ENCODE data around the gene PSMB7.

Gene PSMB7

DNA sequence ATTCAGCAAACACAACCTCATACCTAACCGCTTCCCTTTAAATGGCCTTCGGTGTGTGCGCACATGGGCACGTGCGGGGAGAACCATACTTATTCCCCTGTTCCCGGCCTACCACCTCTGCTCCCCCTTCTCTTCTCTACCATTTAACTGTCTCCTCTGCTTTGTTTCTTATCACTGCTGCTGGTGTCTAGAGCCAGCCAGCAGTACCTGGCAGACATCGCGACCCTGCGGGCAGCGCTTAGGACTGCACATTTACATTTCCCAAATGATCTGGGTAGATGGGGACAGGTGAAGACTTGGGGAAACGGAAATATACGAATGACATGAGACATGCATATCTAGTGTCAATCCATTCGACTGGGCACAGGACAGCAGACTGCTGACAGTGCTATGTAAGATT is 56.6 kb downstream of the PSMB7 start:
- Histone ChIP-seq H3K27ac (ENCODE audit: low read depth in 2 of 2, low read length in 2 of 2) (no peak overlapping the region), H3K9ac (ENCODE audit: low read depth in 1 of 2, low read length in 2 of 2) (no peak overlapping the region), H3K9me3 (ENCODE audit: control insufficient read depth in 2 of 2, low read length in 2 of 2) (no peaks in the 10 kb centered on the region), H3K27me3 (ENCODE audit: control insufficient read depth in 2 of 2, insufficient read depth in 2 of 2, low read length in 2 of 2) (no peaks in the 10 kb centered on the region), H3K4me1 (ENCODE audit: control insufficient read depth in 2 of 2, insufficient read depth in 2 of 2, low read length in 2 of 2) (no peaks in the 10 kb centered on the region), H3K36me3 (ENCODE audit: control insufficient read depth in 2 of 2, insufficient read depth in 2 of 2, low read length in 2 of 2) (peaks cover 26 to 30% of the 10 kb centered on the region in 2 donors), H3K4me3 (ENCODE audit: low read length in 2 of 2) (no peak overlapping the region)

DNA sequence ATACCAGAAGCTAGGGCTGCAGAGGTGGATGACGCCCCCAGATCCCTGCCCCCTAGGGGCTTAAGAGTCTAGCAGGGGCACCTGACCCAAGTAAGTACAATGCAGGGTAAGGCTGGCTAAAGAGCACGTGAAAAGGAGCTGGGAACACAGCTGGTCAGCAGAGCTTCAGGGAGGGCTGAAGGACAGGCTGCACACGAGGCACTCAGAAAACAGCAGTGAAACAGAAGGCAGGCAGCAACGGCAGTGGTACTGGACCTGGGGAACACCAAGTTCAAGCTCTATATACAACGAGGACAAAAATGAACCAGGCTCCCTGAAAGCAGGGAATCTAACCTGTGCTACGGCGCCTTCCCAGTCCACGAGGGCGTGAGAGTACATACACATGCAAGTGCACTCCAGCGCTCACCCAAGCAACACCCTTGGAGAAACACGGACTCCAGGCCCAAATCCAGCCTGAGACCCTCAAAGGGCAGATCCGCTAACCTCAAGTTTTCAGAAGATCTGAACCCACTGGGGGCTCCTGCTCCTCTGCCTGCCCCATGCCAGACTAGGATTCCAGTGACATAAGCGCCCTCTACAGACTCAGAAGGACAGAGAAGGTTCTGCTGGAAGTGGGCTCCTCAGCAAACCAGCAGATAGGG is 57.4 kb downstream of the PSMB7 start:
- no peak overlapping the region for H3K4me3 ChIP-seq (ENCODE audit: low read length in 2 of 2)
- H3K4me1 ChIP-seq (ENCODE audit: control insufficient read depth in 2 of 2, insufficient read depth in 2 of 2, low read length in 2 of 2) = no peaks in the 10 kb centered on the region
- H3K9me3 ChIP-seq (ENCODE audit: control insufficient read depth in 2 of 2, low read length in 2 of 2) = no peaks in the 10 kb centered on the region
- H3K27ac ChIP-seq (ENCODE audit: low read depth in 2 of 2, low read length in 2 of 2) = no peak overlapping the region
- H3K36me3 ChIP-seq (ENCODE audit: control insufficient read depth in 2 of 2, insufficient read depth in 2 of 2, low read length in 2 of 2) = peaks cover 33 to 37% of the 10 kb centered on the region in 2 donors
- no peaks in the 10 kb centered on the region for H3K27me3 ChIP-seq (ENCODE audit: control insufficient read depth in 2 of 2, insufficient read depth in 2 of 2, low read length in 2 of 2)
- H3K9ac ChIP-seq (ENCODE audit: low read depth in 1 of 2, low read length in 2 of 2) = no peak overlapping the region

- H3K36me3 ChIP-seq (ENCODE audit: control insufficient read depth in 2 of 2, insufficient read depth in 2 of 2, low read length in 2 of 2) = peaks cover 42% of the 10 kb centered on the region in 2 donors
These were observed 58.4 kb downstream of the PSMB7 start for GRCh38 chr9:124356745-124357390.

DNA sequence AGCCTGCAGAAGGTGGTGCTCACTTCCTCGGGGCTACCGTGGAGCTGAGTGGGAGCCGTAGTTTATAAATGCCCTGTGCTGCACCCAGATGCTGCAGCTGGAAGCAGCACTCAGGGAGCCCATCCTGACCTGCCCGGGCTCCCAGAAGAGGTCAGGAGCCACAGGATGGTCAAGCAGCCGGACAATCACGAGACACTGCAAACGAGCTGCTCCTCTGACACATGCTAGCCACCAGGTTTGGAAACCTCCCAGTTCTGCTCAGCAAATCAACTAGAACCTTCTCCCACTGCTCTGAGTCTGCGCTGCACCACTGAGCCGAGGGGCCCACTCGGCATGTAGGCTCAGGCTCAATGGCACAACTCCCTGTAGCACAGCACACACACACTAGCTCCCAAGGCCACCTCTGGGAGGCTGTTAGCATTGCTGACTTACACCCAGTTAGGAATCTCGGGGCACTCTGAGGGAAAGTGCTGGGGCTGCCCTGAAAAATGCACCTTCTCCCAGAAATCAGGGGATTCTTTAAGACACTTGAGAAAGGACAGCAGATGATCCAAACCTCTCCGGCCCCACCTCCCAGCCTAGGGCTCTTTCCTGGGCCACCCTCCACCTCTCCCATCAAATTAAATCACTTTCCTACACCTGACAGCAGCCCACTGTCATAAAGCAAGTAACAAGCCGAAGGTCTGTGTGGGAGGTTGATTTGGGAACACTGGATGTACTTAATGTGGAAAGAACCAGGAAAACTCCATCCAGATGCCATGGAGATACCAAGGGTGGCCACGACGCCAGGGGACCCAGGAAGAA is 59.1 kb downstream of the PSMB7 start:
- H3K4me3 ChIP-seq (ENCODE audit: low read length in 2 of 2) = no peak overlapping the region
- H3K36me3 ChIP-seq (ENCODE audit: control insufficient read depth in 2 of 2, insufficient read depth in 2 of 2, low read length in 2 of 2) = peaks cover 49% of the 10 kb centered on the region in 2 donors
- no peaks in the 10 kb centered on the region for H3K27me3 ChIP-seq (ENCODE audit: control insufficient read depth in 2 of 2, insufficient read depth in 2 of 2, low read length in 2 of 2)
- H3K9me3 ChIP-seq (ENCODE audit: control insufficient read depth in 2 of 2, low read length in 2 of 2) = no peaks in the 10 kb centered on the region
- H3K9ac ChIP-seq (ENCODE audit: low read depth in 1 of 2, low read length in 2 of 2) = no peak overlapping the region
- no peak overlapping the region for H3K27ac ChIP-seq (ENCODE audit: low read depth in 2 of 2, low read length in 2 of 2)
- no peaks in the 10 kb centered on the region for H3K4me1 ChIP-seq (ENCODE audit: control insufficient read depth in 2 of 2, insufficient read depth in 2 of 2, low read length in 2 of 2)

More at GRCh38 chr9:124356745-124357390, 58.4 kb downstream of the PSMB7 start:
- no peak overlapping the region for H3K9ac ChIP-seq (ENCODE audit: low read depth in 1 of 2, low read length in 2 of 2)
- H3K27me3 ChIP-seq (ENCODE audit: control insufficient read depth in 2 of 2, insufficient read depth in 2 of 2, low read length in 2 of 2) = no peaks in the 10 kb centered on the region
- no peak overlapping the region for H3K4me3 ChIP-seq (ENCODE audit: low read length in 2 of 2)
- no peaks in the 10 kb centered on the region for H3K4me1 ChIP-seq (ENCODE audit: control insufficient read depth in 2 of 2, insufficient read depth in 2 of 2, low read length in 2 of 2)
- H3K9me3 ChIP-seq (ENCODE audit: control insufficient read depth in 2 of 2, low read length in 2 of 2) = no peaks in the 10 kb centered on the region
- no peak overlapping the region for H3K27ac ChIP-seq (ENCODE audit: low read depth in 2 of 2, low read length in 2 of 2)

- Histone ChIP-seq H3K36me3 (ENCODE audit: control insufficient read depth in 2 of 2, insufficient read depth in 2 of 2, low read length in 2 of 2) (peaks cover 57% of the 10 kb centered on the region in 2 donors), H3K27ac (ENCODE audit: low read depth in 2 of 2, low read length in 2 of 2) (no peak overlapping the region), H3K27me3 (ENCODE audit: control insufficient read depth in 2 of 2, insufficient read depth in 2 of 2, low read length in 2 of 2) (no peaks in the 10 kb centered on the region), H3K4me1 (ENCODE audit: control insufficient read depth in 2 of 2, insufficient read depth in 2 of 2, low read length in 2 of 2) (no peaks in the 10 kb centered on the region), H3K9ac (ENCODE audit: low read depth in 1 of 2, low read length in 2 of 2) (no peak overlapping the region), H3K4me3 (ENCODE audit: low read length in 2 of 2) (no peak overlapping the region), H3K9me3 (ENCODE audit: control insufficient read depth in 2 of 2, low read length in 2 of 2) (no peaks in the 10 kb centered on the region)
These were observed 60.0 kb downstream of the PSMB7 start for GRCh38 chr9:124355039-124355940.

DNA sequence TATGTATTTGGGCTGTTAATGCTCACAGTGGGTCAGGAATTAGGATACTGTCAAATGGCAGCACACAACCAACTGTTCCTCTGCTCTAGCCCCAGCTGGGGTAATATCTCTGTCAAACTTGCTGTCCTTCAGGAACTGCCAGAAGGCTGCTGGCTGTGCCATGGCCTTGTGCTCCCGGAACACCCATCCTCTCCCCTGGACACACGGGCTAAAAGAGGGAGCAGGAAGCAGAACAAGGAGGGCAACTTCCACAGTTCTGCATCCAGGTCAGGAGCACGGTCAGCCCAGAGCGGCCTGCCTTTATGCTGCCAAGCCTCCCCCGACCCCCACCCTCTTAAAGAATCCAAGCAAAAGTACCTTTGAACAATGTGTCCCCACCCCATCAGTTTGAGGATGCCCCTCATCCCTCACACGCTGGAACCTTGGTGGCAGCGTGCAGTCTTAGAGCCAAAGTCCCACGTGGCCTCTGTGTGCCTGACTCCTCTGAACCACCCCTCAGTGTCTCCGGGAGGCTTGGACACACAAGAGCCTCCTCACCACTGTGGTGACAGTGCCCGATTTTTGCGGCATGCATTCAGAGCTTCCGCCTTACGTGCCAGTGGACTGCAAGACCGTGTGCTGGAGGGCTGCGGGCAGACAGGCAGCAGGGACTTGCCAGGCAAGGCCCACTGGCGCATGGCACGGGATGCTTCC is 60.8 kb downstream of the PSMB7 start:
- H3K9me3 ChIP-seq (ENCODE audit: control insufficient read depth in 2 of 2, low read length in 2 of 2) = no peaks in the 10 kb centered on the region
- H3K27ac ChIP-seq (ENCODE audit: low read depth in 2 of 2, low read length in 2 of 2) = no peak overlapping the region
- H3K9ac ChIP-seq (ENCODE audit: low read depth in 1 of 2, low read length in 2 of 2) = no peak overlapping the region
- no peak overlapping the region for H3K4me3 ChIP-seq (ENCODE audit: low read length in 2 of 2)
- no peaks in the 10 kb centered on the region for H3K27me3 ChIP-seq (ENCODE audit: control insufficient read depth in 2 of 2, insufficient read depth in 2 of 2, low read length in 2 of 2)
- H3K36me3 ChIP-seq (ENCODE audit: control insufficient read depth in 2 of 2, insufficient read depth in 2 of 2, low read length in 2 of 2) = peaks cover 58 to 65% of the 10 kb centered on the region in 2 donors
- no peaks in the 10 kb centered on the region for H3K4me1 ChIP-seq (ENCODE audit: control insufficient read depth in 2 of 2, insufficient read depth in 2 of 2, low read length in 2 of 2)

GRCh38 chr9:124353811-124354274 is 61.4 kb downstream of the PSMB7 start:
- Histone ChIP-seq H3K27ac (ENCODE audit: low read depth in 2 of 2, low read length in 2 of 2) (no peak overlapping the region), H3K36me3 (ENCODE audit: control insufficient read depth in 2 of 2, insufficient read depth in 2 of 2, low read length in 2 of 2) (peaks cover 63 to 67% of the 10 kb centered on the region in 2 donors), H3K9ac (ENCODE audit: low read depth in 1 of 2, low read length in 2 of 2) (no peak overlapping the region), H3K9me3 (ENCODE audit: control insufficient read depth in 2 of 2, low read length in 2 of 2) (no peaks in the 10 kb centered on the region), H3K4me1 (ENCODE audit: control insufficient read depth in 2 of 2, insufficient read depth in 2 of 2, low read length in 2 of 2) (no peaks in the 10 kb centered on the region), H3K27me3 (ENCODE audit: control insufficient read depth in 2 of 2, insufficient read depth in 2 of 2, low read length in 2 of 2) (no peaks in the 10 kb centered on the region), H3K4me3 (ENCODE audit: low read length in 2 of 2) (no peak overlapping the region)

DNA sequence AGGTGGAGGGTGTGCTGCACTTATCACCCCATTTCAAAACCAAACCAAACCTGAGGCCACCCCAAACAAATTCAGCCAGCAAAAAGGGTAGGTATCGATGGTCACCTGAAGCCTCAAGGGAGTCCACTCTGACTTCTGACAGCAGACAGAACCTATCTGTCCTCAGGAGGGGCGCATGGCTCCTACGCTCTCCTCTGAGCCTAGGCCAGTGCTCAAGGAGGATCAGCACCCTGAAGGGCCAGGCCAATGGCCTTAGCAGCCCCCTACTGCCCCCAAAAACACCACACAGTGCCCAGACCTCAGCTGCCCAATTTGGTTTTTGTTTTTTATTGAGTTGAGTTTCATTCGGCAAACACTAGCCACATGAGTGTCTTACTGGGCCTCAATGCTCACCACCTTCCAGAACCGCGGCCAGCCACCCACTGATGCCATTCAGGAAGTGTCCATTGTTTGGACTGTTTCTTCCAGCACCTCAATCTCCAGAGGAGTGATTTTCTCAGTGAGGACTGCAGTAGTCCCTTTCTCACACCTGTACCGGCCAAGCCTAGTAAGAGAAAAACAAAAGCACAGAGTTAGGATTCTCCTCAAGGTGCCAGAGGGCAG is 62.0 kb downstream of the PSMB7 start:
- Histone ChIP-seq H3K27me3 (ENCODE audit: control insufficient read depth in 2 of 2, insufficient read depth in 2 of 2, low read length in 2 of 2) (no peaks in the 10 kb centered on the region), H3K27ac (ENCODE audit: low read depth in 2 of 2, low read length in 2 of 2) (no peak overlapping the region), H3K9me3 (ENCODE audit: control insufficient read depth in 2 of 2, low read length in 2 of 2) (no peaks in the 10 kb centered on the region), H3K36me3 (ENCODE audit: control insufficient read depth in 2 of 2, insufficient read depth in 2 of 2, low read length in 2 of 2) (peaks cover 69 to 73% of the 10 kb centered on the region in 2 donors), H3K9ac (ENCODE audit: low read depth in 1 of 2, low read length in 2 of 2) (no peak overlapping the region), H3K4me1 (ENCODE audit: control insufficient read depth in 2 of 2, insufficient read depth in 2 of 2, low read length in 2 of 2) (no peaks in the 10 kb centered on the region), H3K4me3 (ENCODE audit: low read length in 2 of 2) (no peak overlapping the region)

DNA sequence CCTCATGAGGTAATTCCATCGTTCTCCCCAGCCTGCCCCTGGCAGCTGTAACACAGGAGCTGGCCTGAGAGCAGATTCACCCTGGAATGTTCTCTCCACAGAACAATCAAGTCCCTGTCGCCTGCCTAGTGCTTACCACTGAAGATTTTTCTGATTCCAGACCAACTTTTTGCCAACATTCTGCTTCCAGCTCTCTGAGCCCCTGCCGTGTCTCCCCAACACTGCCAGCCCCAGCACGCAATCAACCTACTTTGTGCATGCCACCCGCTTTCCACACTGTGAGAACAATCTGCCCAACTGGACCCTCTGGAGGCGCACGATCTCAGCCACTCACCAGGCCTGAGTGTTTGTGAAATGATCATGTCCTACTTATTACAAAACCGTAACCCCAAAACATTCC is 62.6 kb downstream of the PSMB7 start:
- Histone ChIP-seq H3K27me3 (ENCODE audit: control insufficient read depth in 2 of 2, insufficient read depth in 2 of 2, low read length in 2 of 2) (no peaks in the 10 kb centered on the region), H3K4me3 (ENCODE audit: low read length in 2 of 2) (no peak overlapping the region), H3K9me3 (ENCODE audit: control insufficient read depth in 2 of 2, low read length in 2 of 2) (no peaks in the 10 kb centered on the region), H3K4me1 (ENCODE audit: control insufficient read depth in 2 of 2, insufficient read depth in 2 of 2, low read length in 2 of 2) (no peaks in the 10 kb centered on the region), H3K9ac (ENCODE audit: low read depth in 1 of 2, low read length in 2 of 2) (no peak overlapping the region), H3K36me3 (ENCODE audit: control insufficient read depth in 2 of 2, insufficient read depth in 2 of 2, low read length in 2 of 2) (peaks cover 75 to 76% of the 10 kb centered on the region in 2 donors), H3K27ac (ENCODE audit: low read depth in 2 of 2, low read length in 2 of 2) (no peak overlapping the region)
